Measurements from ENCODE around the gene PIK3R6. TPM values are rescaled to one million over a fixed set of nuclear protein-coding genes. Genes with fewer than 3 reads are reported as not detected.

The PIK3R6 gene
- total RNA-seq, 3 donors from 2014 or later (not counting 1 experiment from before 2014, with no cell fraction given) = 0.84 to 6.3 (median 1.4) TPM

DNA sequence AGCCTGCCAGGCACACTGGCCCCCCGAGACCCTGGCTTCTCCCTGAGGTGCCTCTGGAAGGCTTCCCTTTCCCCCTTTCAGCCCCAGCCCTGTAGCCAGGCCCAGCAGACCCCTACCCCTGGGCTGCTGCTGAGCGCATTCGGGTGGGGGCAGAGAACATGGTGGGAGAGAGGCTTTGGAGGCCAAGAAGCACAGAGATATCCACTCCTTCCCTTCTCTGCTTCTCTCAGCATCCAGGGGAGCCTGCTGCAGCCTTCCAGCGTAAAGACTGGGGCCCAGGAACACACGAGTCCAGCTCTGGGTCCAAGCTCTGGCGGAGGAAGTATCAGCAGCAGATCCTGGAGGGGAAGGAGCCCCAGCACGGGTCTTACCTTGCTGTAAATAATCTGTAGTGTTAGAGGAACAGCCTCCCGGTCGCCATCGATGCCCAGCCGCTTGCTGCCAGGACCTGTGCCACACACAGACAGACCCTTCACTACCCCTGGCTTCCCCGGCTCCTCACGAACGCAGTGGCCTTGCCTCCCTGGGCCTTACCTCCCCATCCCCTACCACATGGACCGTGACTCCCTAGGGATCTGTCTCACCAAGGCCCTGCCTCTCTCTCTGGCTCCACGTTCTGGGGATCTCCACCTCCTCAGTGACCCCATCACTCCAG is 17.0 kb upstream of the PIK3R6 start:
- intact Hi-C loops (cut with micrococcal nuclease) = no loop called here
- Histone ChIP-seq H3K4me3 (ENCODE audit: low read length) (no peak overlapping the region), H3K36me3 (ENCODE audit: control insufficient read depth, insufficient read depth, low read length) (peaks cover 91% of the 10 kb centered on the region), H3K4me1 (ENCODE audit: control insufficient read depth, insufficient read depth, low read length) (no peaks in the 10 kb centered on the region), H3K9me3 (ENCODE audit: control insufficient read depth, insufficient read depth, low read length) (no peaks in the 10 kb centered on the region), H3K27ac (ENCODE audit: low read length) (peak overlapping the region; percentile 54), H3K27me3 (ENCODE audit: control insufficient read depth, insufficient read depth, low read length) (no peaks in the 10 kb centered on the region)
- Mint-ChIP-seq H3K4me1 (peaks cover 8 to 29% of the 10 kb centered on the region in 2 donors), H3K27me3 (ENCODE audit: low read depth in 2 of 2) (no peaks in the 10 kb centered on the region), H3K36me3 (peaks cover 9% of the 10 kb centered on the region), H3K9me3 (no peaks in the 10 kb centered on the region), H3K27ac (peak overlapping the region; percentile 33 to 73), H3K4me3 (no peak overlapping the region)
- no peak for DNase-seq
- ATAC-seq = no peak
- TF ChIP-seq, protein P1, sequence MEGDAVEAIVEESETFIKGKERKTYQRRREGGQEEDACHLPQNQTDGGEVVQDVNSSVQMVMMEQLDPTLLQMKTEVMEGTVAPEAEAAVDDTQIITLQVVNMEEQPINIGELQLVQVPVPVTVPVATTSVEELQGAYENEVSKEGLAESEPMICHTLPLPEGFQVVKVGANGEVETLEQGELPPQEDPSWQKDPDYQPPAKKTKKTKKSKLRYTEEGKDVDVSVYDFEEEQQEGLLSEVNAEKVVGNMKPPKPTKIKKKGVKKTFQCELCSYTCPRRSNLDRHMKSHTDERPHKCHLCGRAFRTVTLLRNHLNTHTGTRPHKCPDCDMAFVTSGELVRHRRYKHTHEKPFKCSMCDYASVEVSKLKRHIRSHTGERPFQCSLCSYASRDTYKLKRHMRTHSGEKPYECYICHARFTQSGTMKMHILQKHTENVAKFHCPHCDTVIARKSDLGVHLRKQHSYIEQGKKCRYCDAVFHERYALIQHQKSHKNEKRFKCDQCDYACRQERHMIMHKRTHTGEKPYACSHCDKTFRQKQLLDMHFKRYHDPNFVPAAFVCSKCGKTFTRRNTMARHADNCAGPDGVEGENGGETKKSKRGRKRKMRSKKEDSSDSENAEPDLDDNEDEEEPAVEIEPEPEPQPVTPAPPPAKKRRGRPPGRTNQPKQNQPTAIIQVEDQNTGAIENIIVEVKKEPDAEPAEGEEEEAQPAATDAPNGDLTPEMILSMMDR (IDR thresholded peaks at IDR 0.05) = no peak
- 98% methylated on average over 14 of the region's 16 CpGs for WGBS (ENCODE audit: insufficient coverage)

- over 99% methylated on average over 4 of the region's 4 CpGs for WGBS (ENCODE audit: insufficient coverage)
- H3K9me3 Mint-ChIP-seq = no peaks in the 10 kb centered on the region
- no peak for DNase-seq
- H3K4me1 ChIP-seq (ENCODE audit: control insufficient read depth, insufficient read depth, low read length) = no peaks in the 10 kb centered on the region
- H3K27me3 ChIP-seq (ENCODE audit: control insufficient read depth, insufficient read depth, low read length) = no peaks in the 10 kb centered on the region
- TF ChIP-seq, protein P1 (IDR thresholded peaks at IDR 0.05) = no peak
- no peak overlapping the region for H3K4me3 Mint-ChIP-seq
- ATAC-seq = no peak
- intact Hi-C loops (cut with micrococcal nuclease) = no loop called here
- H3K36me3 Mint-ChIP-seq = peaks cover 16% of the 10 kb centered on the region
- H3K36me3 ChIP-seq (ENCODE audit: control insufficient read depth, insufficient read depth, low read length) = peaks cover 89% of the 10 kb centered on the region
- H3K27ac ChIP-seq (ENCODE audit: low read length) = no peak overlapping the region
- H3K27me3 Mint-ChIP-seq (ENCODE audit: low read depth in 2 of 2) = no peaks in the 10 kb centered on the region
- no peak overlapping the region for H3K4me3 ChIP-seq (ENCODE audit: low read length)
- H3K27ac Mint-ChIP-seq = peak overlapping the region; percentile 33 to 73
- H3K4me1 Mint-ChIP-seq = peaks cover 8 to 29% of the 10 kb centered on the region in 2 donors
- no peaks in the 10 kb centered on the region for H3K9me3 ChIP-seq (ENCODE audit: control insufficient read depth, insufficient read depth, low read length)
Observed at GRCh38 chr17:8883353-8883752, 15.9 kb upstream of the PIK3R6 start.

GRCh38 chr17:8881606-8882005 is 14.1 kb upstream of the PIK3R6 start:
- ATAC-seq (no peak), DNase-seq (no peak)
- intact Hi-C loops (cut with micrococcal nuclease) = no loop called here
- H3K27ac ChIP-seq (ENCODE audit: low read length) = no peak overlapping the region
- no peak overlapping the region for H3K4me3 ChIP-seq (ENCODE audit: low read length)
- peaks cover 83% of the 10 kb centered on the region for H3K36me3 ChIP-seq (ENCODE audit: control insufficient read depth, insufficient read depth, low read length)
- peaks cover 28% of the 10 kb centered on the region for H3K36me3 Mint-ChIP-seq
- H3K27ac Mint-ChIP-seq = peak overlapping the region in 1 of 2 donors; percentile 73
- TF ChIP-seq, protein P1 (IDR thresholded peaks at IDR 0.05) = no peak
- H3K4me1 Mint-ChIP-seq = peaks cover 8 to 29% of the 10 kb centered on the region in 2 donors
- no peaks in the 10 kb centered on the region for H3K27me3 Mint-ChIP-seq (ENCODE audit: low read depth in 2 of 2)
- H3K9me3 ChIP-seq (ENCODE audit: control insufficient read depth, insufficient read depth, low read length) = no peaks in the 10 kb centered on the region
- H3K4me3 Mint-ChIP-seq = no peak overlapping the region
- WGBS (ENCODE audit: insufficient coverage) = 98% methylated on average over 7 of the region's 7 CpGs
- no peaks in the 10 kb centered on the region for H3K9me3 Mint-ChIP-seq
- H3K4me1 ChIP-seq (ENCODE audit: control insufficient read depth, insufficient read depth, low read length) = no peaks in the 10 kb centered on the region
- H3K27me3 ChIP-seq (ENCODE audit: control insufficient read depth, insufficient read depth, low read length) = no peaks in the 10 kb centered on the region

- Mint-ChIP-seq H3K4me1 (peaks cover 8 to 22% of the 10 kb centered on the region in 2 donors), H3K27me3 (ENCODE audit: low read depth in 2 of 2) (no peaks in the 10 kb centered on the region), H3K9me3 (no peaks in the 10 kb centered on the region), H3K4me3 (no peak overlapping the region), H3K27ac (peak overlapping the region; percentile 42 to 51), H3K36me3 (peaks cover 28% of the 10 kb centered on the region)
- DNase-seq = no peak
- intact Hi-C loops (cut with micrococcal nuclease) = no loop called here
- Histone ChIP-seq H3K9me3 (ENCODE audit: control insufficient read depth, insufficient read depth, low read length) (no peaks in the 10 kb centered on the region), H3K36me3 (ENCODE audit: control insufficient read depth, insufficient read depth, low read length) (peaks cover 77% of the 10 kb centered on the region), H3K4me1 (ENCODE audit: control insufficient read depth, insufficient read depth, low read length) (no peaks in the 10 kb centered on the region), H3K27me3 (ENCODE audit: control insufficient read depth, insufficient read depth, low read length) (no peaks in the 10 kb centered on the region), H3K4me3 (ENCODE audit: low read length) (no peak overlapping the region), H3K27ac (ENCODE audit: low read length) (no peak overlapping the region)
- TF ChIP-seq, protein P1 (IDR thresholded peaks at IDR 0.05) = no peak
- no peak for ATAC-seq
- WGBS (ENCODE audit: insufficient coverage) = 94% methylated on average over 7 of the region's 7 CpGs
Observed at GRCh38 chr17:8880466-8880865, 13.0 kb upstream of the PIK3R6 start.

All from natural killer cell (primary cell).